ENCODE results near the gene EYS.
"Not testable (repeated sequence)": the region's sequence is repeated elsewhere in the genome, so short reads cannot be mapped to it uniquely, and the experiment has no call there.

The EYS gene

DNA sequence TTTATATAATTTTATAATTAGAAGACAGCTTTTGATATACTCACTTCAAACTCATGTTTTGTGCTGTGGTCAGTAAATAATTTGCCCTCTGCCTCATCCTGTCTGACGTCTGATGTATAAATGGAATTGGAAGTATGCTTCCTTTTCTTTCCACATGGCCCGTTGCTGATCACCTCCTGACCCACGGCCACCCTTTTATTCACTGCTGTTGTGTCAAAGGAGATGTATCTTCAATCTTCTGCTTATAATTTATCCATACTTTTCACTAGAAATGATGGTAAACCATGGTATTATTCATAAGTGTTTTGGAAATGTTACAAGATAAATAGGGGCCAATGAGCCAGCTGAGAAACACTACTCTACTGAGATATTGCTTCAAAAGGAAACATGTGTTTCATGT lies 1229.6 kb downstream of the EYS start:
- no peak for DNase-seq (ENCODE audit: low read depth in 2 of 2)

DNA sequence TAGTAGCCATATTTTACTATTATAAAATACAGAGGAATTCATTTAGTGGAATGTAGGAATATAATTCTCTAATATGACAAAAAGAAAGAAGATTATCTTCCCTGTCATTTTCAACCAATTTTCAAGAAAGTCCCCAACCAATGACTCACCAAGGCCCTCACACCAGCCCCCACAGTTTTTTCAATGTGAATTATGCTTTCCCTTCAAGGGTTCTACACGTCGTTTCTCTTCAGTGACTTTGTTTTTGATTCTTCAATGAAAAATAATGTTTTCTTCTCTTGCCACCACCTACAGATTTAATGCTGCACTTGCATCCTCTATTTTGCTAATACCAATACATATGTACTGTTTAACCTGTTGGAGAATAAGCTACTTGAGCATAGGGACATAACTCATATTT lies 1230.1 kb downstream of the EYS start:
- no peak for DNase-seq (ENCODE audit: low read depth in 2 of 2)

DNA sequence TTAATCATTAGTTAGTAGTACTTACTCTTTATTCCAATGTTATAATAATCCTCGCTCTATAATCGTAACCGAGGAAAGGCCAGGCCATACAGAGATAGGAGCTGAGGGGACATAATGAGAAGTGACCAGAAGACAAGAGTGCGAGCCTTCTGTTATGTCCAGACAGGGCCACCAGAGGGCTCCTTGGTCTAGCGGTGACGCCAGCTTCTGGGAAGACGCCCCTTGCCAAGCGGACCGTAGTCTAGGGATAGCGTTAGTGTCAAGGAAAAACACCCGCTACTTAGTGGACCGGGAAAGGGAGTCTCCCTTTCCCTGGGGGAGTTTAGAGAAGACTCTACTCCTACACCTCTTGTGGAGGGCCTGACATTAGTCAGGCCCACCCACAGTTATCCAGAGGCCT lies 1237.6 kb downstream of the EYS start:
- not testable (repeated sequence) for DNase-seq (ENCODE audit: low read depth in 2 of 2)

DNA sequence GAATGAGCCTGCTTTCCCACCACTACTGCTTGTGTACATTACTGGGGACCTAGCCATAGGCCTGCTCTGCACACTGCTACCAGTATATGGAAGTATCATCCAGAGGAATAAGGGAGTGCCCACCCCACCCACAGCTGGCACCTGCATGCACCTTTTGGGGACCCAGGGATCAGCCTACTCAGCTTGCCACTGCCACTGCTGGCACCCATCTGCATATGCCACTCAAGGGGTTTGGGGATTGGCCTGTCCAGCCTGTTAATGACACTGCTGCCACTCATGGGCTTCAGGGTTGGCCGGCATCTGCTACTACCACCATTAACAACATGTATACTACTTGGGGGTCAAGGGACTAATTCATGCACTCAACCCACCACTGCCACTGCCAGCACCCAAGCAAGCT lies 1239.4 kb downstream of the EYS start:
- DNase-seq (ENCODE audit: low read depth in 2 of 2) = no peak

DNA sequence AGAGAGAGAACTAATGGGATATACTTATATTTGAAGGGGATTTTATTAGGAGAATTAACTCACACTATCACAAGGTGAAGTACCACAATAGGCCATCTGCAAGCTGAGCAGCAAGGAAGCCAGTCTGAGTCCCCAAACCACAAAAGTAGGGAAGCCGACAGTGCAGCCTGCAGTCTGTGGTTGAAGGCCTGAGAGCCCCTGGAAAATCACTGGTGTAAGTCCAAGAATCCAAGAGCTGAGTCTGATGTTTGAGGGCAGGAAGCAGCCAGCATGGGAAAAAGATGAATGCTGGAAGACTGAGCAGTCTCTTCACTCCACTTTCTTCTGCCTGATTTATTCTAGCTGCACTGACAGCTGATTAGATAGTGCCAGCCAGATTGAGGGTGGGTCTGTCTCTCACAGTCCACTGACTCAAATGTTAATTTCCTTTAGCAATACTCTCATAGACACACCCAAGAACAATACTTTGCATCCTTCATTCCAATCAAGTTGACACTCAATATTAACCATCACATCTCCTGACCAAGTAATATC lies 1247.5 kb downstream of the EYS start:
- DNase-seq (ENCODE audit: low read depth in 2 of 2) = no peak

DNA sequence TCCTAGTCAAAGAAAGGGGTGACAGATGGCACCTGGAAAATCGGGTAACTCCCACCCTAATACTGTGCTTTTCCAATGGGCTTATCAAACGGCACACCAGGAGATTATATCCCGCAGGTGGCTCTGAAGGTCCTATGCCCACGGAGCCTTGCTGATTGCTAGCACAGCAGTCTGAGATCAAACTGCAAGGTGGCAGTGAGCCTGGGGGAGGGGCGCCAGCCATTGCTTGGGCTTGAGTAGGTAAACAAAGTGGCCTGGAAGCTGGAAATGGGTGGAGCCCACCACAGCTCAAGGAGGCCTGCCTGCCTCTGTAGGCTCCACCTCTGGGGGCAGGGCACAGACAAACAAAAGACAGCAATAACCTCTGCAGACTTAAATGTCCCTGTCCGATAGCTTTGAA lies 1258.9 kb downstream of the EYS start:
- not testable (repeated sequence) for DNase-seq (ENCODE audit: low read depth in 2 of 2)

DNA sequence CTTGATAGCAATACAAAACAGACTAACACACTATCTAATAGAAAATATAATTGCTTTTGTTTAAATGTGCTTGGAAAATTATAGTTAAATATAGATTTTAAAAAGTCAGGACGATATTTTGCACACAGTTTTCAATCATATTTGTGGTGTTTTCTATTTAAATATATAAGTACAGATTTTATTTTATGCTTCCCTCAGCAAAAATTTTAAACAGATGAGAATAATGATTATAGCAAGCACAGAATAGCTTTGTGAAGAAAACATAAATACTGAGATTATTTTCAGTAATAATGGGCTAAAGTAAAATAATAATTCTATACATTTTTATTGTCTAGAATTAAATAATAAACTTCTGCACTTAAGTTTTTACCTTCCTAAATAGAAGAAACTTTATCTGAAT lies 1262.0 kb downstream of the EYS start:
- DNase-seq (ENCODE audit: low read depth in 2 of 2) = no peak

DNA sequence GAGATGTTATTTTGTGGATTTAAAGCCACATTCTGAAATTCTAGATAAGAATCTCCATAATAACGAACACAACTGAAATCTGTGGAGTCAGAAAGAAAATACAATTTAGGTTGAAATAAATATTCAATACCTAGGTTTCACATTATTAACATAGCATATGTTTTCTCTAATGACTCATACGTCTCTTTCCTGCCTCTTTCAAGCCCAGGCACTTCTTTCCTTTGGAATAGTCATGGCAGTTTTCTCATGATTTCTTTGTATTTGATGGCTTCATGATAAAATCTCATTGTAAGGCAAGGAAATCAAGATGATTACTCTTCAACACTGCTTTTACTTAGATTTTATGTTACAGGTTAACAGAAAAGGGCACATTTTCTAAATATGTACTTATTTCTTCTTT lies 1267.8 kb downstream of the EYS start:
- no peak for DNase-seq (ENCODE audit: low read depth in 2 of 2)

DNA sequence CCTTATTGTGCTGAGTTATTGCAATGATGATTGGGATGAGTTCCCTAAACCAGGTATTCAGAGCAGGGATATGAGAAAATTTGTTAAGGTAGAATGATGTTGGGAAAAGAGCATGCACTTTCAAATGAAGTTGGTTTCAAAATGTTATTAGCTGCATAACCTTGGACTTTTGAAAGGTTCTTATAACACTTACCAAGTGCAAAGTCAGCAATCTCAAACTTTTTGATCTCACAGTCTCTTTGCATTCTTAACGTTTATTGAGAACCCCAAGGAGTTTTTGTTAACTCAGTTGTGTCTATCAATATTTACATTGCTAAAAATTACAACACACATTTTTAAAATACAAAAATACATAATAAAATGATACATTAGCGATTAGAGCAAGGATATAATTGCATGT lies 1269.0 kb downstream of the EYS start:
- DNase-seq (ENCODE audit: low read depth in 2 of 2) = no peak

DNA sequence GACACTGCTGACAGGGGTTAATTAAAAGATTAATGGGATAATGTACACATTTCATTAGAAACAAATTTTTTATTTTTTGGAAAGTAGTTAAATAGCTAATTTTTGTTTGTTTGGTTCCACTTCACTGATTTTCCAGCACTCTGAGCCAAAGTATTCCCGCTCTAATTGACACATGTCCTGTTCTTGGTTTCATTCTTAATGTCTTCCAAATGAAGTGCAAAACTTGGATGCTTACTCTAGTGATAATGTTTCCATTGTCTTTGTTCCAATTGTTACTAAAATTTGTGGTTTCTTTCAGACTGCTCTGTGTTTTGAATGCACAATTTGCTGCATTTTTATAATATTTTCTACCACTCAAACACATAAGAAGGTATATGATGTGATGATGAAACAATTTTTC lies 1277.1 kb downstream of the EYS start:
- no peak for DNase-seq (ENCODE audit: low read depth in 2 of 2)

DNA sequence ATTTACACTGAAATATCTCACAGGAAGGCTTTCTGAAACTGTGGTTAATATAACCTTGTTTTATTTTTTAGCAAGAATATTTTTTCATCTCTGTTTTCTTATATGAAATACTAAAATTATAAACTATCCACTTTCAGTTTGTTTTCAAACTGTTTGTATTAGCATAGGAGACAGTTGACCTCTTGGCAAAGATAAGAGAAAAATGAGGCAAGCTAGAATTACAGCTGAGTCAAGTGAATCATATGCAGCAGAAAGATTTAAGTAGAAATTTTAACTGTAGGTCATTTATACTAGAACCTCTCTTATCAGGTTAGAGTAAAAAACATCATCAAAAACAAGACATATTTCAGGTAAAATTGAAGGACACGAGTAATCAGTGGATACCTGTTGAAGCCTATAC lies 1278.8 kb downstream of the EYS start:
- DNase-seq (ENCODE audit: low read depth in 2 of 2) = no peak

DNA sequence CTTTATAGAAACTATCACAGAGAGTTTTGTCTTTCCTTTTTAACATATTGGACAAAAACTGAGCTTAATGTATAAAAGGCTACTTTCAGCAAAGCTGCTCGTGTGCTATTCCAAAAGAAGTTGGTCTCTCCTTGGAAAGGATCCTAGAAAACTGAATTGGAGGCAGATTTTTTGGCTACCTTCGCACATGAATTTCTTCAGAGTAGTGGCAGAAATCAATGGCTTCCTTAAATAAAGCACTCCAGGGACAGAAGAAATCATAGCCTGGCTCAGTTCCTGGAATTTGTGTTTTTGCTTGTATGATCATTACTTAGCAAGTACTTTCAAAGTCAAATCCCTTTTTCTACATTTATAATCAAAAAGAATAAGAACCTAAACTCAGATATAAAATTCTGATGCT lies 1291.1 kb downstream of the EYS start:
- no peak for DNase-seq (ENCODE audit: low read depth in 2 of 2)

DNA sequence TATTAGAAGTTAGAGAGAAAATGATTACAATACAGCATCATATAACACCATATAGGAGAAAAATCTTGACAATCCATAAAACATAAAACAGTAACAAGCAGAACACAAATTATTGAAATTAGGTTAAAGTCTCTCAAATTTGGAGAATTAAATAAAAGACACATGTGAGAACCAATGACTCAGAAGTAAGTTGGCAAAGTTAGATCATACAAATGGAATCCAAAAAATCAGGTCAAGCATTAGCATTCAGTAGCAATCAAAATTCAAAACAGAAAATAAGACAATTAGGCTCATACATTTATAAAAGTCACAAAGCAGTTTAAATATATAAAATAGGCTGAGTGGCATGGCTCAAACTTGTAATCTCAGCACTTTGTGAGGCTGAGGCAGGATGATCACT lies 1295.8 kb downstream of the EYS start:
- no peak for DNase-seq (ENCODE audit: low read depth in 2 of 2)

DNA sequence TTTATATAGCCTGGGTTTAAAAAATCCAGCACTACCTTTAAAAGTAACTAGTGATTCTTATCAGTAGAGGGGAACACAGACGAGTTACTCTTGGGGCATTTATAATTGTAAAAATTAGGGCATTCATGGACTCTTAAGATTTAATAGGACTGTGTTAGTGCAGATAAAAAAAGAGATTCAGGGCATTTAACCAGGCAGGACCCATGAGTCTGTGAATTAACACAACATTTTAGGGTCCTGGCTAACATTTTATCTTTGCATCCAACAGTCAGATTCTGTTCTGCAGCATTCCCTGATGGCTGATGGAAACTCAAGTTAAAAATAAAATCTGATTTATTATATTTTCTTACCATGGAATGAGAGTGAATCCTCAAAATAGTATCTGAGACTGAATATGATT lies 1297.1 kb downstream of the EYS start:
- no peak for DNase-seq (ENCODE audit: low read depth in 2 of 2)

DNA sequence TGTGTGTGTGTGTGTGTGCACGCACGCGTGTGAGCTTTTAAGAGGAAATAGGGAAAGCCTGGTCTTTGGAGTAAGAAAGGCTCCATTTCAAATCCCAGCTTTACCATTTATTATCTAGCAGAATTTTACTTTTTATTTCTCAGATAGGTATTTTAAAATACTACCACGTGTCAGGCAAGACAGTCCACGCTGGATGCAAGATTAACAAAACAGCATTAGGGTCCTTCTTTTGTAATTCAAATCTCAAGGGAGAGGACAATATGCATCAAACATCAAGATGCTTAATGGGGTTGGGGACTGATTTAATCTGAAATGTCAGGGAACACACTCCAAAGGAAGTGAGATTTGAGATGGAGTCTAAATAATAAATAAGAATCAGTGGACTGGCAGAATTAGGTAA lies 1302.6 kb downstream of the EYS start:
- DNase-seq (ENCODE audit: low read depth in 2 of 2) = no peak

DNA sequence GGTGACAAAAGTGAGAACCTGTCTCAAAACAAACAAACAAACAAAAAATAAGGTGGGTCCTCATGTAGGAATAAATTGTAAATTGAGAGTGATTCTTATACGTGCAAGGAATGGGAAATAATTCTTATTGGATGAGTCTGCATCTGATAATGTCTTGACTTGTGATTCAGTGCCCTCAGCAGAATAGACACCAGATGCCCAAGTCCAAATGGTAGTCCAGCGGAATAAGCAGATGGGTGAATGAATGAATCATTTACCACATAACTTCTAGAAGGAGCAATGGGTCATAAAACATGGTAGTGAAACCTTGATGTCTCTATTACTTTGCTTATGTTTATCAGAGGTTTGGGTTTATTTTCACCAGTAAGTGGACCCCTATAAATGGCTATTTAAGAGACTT lies 1323.7 kb downstream of the EYS start:
- no peak for DNase-seq (ENCODE audit: low read depth in 2 of 2)

DNA sequence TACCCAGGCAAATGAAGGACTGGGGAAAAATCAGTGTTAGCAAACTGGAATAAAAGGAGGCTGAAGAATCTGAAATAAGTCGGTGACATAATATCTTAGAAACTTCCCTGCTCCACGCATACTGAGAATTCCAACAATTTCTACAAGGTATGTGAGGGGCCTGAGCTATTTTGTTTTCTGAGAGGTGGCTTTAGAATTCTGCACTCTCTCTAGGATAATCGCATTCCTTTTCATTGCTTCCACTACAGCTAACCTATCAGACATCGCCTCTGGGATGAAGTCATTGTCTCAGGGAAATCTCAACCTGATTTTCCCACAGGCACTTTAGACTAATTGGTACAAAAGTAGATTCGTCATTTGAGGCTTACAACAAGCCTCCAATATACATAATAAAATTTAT lies 1330.6 kb downstream of the EYS start:
- no peak for DNase-seq (ENCODE audit: low read depth in 2 of 2)

DNA sequence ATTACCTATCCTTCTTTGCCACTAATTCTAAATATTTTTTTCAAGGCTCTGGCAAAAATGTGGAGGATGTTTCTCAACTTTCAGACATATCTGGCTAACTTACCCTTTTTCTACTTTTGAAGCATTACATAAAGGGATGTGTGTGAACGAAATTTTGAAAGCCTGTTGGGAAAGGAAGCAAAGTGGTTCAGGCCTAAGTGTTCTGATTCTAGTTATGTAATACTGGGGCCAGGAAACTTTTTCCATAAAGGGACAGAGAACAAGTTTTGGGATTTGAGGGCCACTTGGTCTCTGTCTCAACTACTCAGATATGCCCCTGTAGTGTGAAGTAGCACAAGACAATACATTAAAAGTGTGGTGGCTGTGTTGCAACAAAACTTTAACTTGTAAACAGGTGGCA lies 1349.6 kb downstream of the EYS start:
- no peak for DNase-seq (ENCODE audit: low read depth in 2 of 2)

DNA sequence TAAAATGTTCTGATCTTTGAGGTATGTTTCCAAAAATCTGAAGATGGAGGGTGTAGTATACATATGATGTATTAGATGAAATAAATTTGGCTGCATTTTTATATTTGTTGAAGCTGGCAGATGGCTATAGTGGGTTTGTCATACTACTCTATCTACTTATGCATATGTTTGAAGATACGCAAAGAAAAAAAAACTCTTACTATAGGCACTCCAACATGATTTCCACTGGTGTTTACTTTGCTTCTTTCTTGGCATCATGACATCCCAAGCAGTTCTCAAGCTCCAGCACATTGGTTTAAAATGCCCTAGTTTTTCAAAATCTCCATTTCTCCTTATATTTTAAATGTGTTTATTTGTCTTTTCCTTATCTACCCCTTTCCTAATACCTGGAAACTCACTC lies 1359.6 kb downstream of the EYS start:
- no peak for DNase-seq (ENCODE audit: low read depth in 2 of 2)

DNA sequence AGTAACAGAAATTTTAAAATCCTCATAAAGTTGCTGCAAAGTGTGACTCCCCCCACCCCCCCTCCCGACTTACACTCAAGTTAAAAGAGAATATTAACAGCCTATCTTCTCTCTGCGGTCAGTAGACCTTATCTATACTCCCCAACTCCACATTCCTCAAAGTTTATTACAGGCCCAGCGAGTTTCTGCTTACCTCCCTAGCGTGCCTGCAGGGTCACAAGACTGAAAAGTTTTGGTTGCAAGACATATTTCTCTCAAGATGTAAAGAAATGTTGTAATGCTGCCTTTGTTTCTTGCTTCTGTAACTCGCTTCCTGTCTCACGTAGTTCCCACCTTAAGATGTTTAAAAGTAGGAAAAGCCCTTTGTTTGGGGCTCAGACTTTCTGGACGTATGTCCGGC lies 1371.8 kb downstream of the EYS start:
- DNase-seq (ENCODE audit: low read depth in 2 of 2) = no peak

DNA sequence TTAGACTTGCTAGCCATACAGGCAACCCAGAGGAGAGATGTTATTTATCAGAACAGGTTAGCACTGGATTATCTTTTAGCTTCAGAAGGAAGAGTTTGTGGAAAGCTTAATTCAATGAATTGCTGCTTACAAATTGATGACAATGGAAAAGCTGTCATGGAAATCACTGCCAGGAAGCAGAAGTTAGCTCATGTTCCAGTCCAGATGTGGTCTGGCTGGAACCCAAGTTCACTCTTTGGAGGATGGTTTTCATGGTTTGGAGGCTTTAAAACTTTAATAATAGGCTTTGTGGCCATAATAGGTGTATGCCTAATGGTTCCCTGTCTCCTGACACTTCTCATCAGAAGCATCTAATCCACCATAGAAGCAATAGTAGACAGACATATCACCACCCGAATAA lies 1372.4 kb downstream of the EYS start:
- no peak for DNase-seq (ENCODE audit: low read depth in 2 of 2)

DNA sequence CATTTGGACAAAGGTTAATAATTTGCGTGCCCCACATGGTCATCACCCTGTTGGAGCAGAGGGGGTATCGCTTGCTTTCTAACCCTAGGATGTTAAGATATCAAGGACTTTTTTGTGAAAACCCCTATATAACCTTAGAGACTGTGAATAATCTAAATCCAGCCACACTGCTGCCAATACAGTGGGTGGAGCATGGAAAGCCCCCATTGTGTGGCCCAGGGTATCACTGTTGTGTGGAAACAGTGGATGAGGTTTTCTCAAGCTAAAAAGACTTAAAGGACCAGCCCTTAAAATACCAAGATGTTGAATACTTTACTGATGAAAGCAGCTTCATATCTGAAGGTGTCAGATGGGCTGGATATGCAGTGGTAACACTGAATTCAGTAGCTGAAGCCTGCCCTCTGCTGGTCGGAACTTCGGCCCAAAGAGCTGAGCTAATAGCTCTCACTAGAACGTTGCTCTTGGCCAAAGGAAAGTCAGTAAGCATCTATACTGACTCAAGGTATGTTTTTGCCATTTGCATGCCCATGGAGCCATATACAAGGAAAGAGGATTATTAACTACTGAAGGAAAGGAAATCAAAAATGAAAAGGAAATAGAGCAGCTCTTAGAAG lies 1376.2 kb downstream of the EYS start:
- peak in 1 of 2 donors; percentile 13 for DNase-seq (ENCODE audit: low read depth in 2 of 2)

DNA sequence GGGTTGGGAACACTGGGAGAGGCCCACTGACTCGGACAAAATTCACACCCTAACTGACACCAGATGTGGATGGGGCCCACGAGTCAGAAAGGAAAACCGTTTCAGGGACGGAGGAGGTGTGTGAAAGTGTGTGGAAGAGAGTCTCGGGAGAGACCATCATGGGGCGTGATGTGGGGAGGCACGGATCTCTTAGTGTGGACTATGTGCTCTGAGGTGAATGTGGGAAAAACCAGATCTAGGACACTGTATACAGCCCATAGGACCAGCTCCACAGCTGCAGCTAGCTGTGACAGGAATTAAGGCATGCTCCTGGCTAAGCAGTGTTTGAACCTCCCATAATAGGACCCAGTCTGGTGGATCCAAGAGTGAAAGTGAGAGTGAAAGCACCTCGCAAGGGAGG lies 1380.1 kb downstream of the EYS start:
- no peak for DNase-seq (ENCODE audit: low read depth in 2 of 2)

DNA sequence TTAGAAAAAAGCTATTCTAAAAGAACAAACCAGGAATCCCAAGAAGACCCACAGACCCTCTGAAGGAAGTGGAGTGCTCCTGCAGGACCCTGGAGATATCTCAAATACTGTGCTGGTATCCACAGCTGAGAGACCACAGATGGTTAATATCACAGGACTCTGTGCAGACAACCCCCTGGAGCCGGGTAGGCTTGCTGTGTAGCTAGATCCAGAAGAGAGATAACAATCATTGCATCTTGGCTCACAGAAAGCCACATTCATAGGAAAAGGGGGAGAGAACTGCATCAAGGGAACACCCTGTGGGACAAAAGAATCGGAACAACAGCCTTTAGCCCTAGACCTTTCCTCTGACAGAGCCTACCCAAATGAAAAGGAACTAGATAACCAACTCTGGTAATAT lies 1381.9 kb downstream of the EYS start:
- DNase-seq (ENCODE audit: low read depth in 2 of 2) = no peak
